ENCODE measurements around the gene CFAP161.
"Not testable (repeated sequence)": the region's sequence is repeated elsewhere in the genome, so short reads cannot be mapped to it uniquely, and the experiment has no call there.

CFAP161 gene

GRCh38 chr15:81120069-81120468 is 14.0 kb upstream of the CFAP161 start:
- DNase-seq (ENCODE audit: low read depth, low spot score): no peak
- no peak overlapping the region for H3K4me3 ChIP-seq (ENCODE audit: low read depth, low read length)
- no peak for TF ChIP-seq CTCF (IDR thresholded peaks at IDR 0.05; ENCODE audit: low read depth, low read length)
- in situ Hi-C loops (cut with HindIII; ENCODE audit: low sequenced_read_pairs): no loop called here

- DNase-seq (ENCODE audit: low read depth, low spot score): no peak
- in situ Hi-C loops (cut with HindIII; ENCODE audit: low sequenced_read_pairs): no loop called here
- TF ChIP-seq CTCF (IDR thresholded peaks at IDR 0.05; ENCODE audit: low read depth, low read length): no peak
- no peak overlapping the region for H3K4me3 ChIP-seq (ENCODE audit: low read depth, low read length)
These were observed 7.2 kb upstream of the CFAP161 start for GRCh38 chr15:81126892-81127291.

- DNase-seq (ENCODE audit: low read depth, low spot score); H3K4me3 ChIP-seq (ENCODE audit: low read depth, low read length); in situ Hi-C loops (cut with HindIII; ENCODE audit: low sequenced_read_pairs): not testable (repeated sequence)
These were observed 7.4 kb downstream of the CFAP161 start for GRCh38 chr15:81141478-81141877.

GRCh38 chr15:81146006-81146405 is 11.9 kb downstream of the CFAP161 start:
- no peak overlapping the region for H3K4me3 ChIP-seq (ENCODE audit: low read depth, low read length)
- no peak for TF ChIP-seq CTCF (IDR thresholded peaks at IDR 0.05; ENCODE audit: low read depth, low read length)
- no peak for DNase-seq (ENCODE audit: low read depth, low spot score)
- in situ Hi-C loops (cut with HindIII; ENCODE audit: low sequenced_read_pairs): no loop called here

- in situ Hi-C loops (cut with HindIII; ENCODE audit: low sequenced_read_pairs): no loop called here
- no peak overlapping the region for H3K4me3 ChIP-seq (ENCODE audit: low read depth, low read length)
- TF ChIP-seq CTCF (IDR thresholded peaks at IDR 0.05; ENCODE audit: low read depth, low read length): no peak
- DNase-seq (ENCODE audit: low read depth, low spot score): no peak
These were observed 12.4 kb downstream of the CFAP161 start for GRCh38 chr15:81146466-81146865.

GRCh38 chr15:81151389-81151788 is 17.3 kb downstream of the CFAP161 start:
- in situ Hi-C loops (cut with HindIII; ENCODE audit: low sequenced_read_pairs): no loop called here
- TF ChIP-seq CTCF (IDR thresholded peaks at IDR 0.05; ENCODE audit: low read depth, low read length): no peak
- H3K4me3 ChIP-seq (ENCODE audit: low read depth, low read length): no peak overlapping the region
- DNase-seq (ENCODE audit: low read depth, low spot score): no peak

- no peak for DNase-seq (ENCODE audit: low read depth, low spot score)
- H3K4me3 ChIP-seq (ENCODE audit: low read depth, low read length): no peak overlapping the region
- no peak for TF ChIP-seq CTCF (IDR thresholded peaks at IDR 0.05; ENCODE audit: low read depth, low read length)
- in situ Hi-C loops (cut with HindIII; ENCODE audit: low sequenced_read_pairs): no loop called here
These were observed 18.3 kb downstream of the CFAP161 start for GRCh38 chr15:81152339-81152738.

Data from astrocyte of the spinal cord (primary cell).